ENCODE data around the gene TEX2. TPM values are rescaled to one million over a fixed set of nuclear protein-coding genes. Genes with fewer than 3 reads are reported as not detected.

TEX2 gene
- total and polyA plus RNA-seq, 9 of the 15 experiments (the other 6 are each of a cell fraction or from before 2014, with no cell fraction given), result 4.1 to 27.6 (median 19.3) TPM

- WGBS (ENCODE audit: insufficient coverage, low coverage, missing lambda C conversion rate), result 59% methylated on average over 6 of the region's 6 CpGs
- no peak overlapping the region for H3K9ac ChIP-seq (ENCODE audit: insufficient read depth in 1 of 2, low read depth in 2 of 2, low read length in 2 of 2)
- peaks cover 18% of the 10 kb centered on the region for H4K20me1 ChIP-seq (replicated peaks; ENCODE audit: control insufficient read depth, insufficient read depth, low read length)
- peaks cover 7% of the 10 kb centered on the region; the same call in 2 of the 3 replicates for H3K36me3 ChIP-seq (ENCODE audit: control insufficient read depth, insufficient read depth, low read length)
- TF ChIP-seq THRAP3 (IDR thresholded peaks at IDR 0.05; ENCODE audit: borderline replicate concordance) (no peak), POLR2G (IDR thresholded peaks at IDR 0.05; ENCODE audit: low read depth, low read length) (no peak), ZNF644 (tag; IDR thresholded peaks at IDR 0.05; ENCODE audit: low read depth) (no peak), ZNF398 (CRISPR knock-in tag; IDR thresholded peaks at IDR 0.05) (no peak), ELK1 (CRISPR knock-in tag; IDR thresholded peaks at IDR 0.05) (no peak), MXI1 (IDR thresholded peaks at IDR 0.05; ENCODE audit: low read depth, low read length) (no peak), RBM25 (IDR thresholded peaks at IDR 0.05; ENCODE audit: low read depth, low read length, severe bottlenecking) (no peak), MXD1 (CRISPR knock-in tag; IDR thresholded peaks at IDR 0.05; ENCODE audit: borderline replicate concordance, poor library complexity, severe bottlenecking) (no peak), STAT5A (IDR thresholded peaks at IDR 0.05; ENCODE audit: borderline replicate concordance, low read length) (no peak), TSHZ1 (CRISPR knock-in tag; IDR thresholded peaks at IDR 0.05) (no peak), ZNF316 (IDR thresholded peaks at IDR 0.05) (no peak), GTF2B (IDR thresholded peaks at IDR 0.05; ENCODE audit: extremely low read depth, insufficient read length) (no peak), HMGN3 (IDR thresholded peaks at IDR 0.05; ENCODE audit: borderline replicate concordance, extremely low read depth, insufficient read length, low read depth, low read length) (no peak), PHF21A (IDR thresholded peaks at IDR 0.05; ENCODE audit: borderline replicate concordance, low read depth) (no peak)
- no peak overlapping the region for H2AFZ ChIP-seq (ENCODE audit: low read depth, low read length)
- no peak for ATAC-seq
- no peaks in the 10 kb centered on the region for H3K27me3 ChIP-seq (ENCODE audit: control insufficient read depth in 2 of 2, insufficient read depth in 2 of 2, low read length in 2 of 2)
- H3K4me1 ChIP-seq (replicated peaks in 1 of 2; ENCODE audit: control insufficient read depth in 2 of 2, insufficient read depth in 2 of 2, low read length in 2 of 2), result peaks cover 15 to 37% of the 10 kb centered on the region in 2 experiments
- BruUV-seq (replicated peaks), result no TSS peak
- no peaks in the 10 kb centered on the region for H3K9me1 ChIP-seq (ENCODE audit: control insufficient read depth, insufficient read depth, low read length)
- intact Hi-C loops (cut with micrococcal nuclease) (no loop called here), in situ Hi-C loops (cut with MboI) (no loop called here)
- H3K4me3 ChIP-seq, result no peak overlapping the region
- FAIRE-seq, result no peak
- no peaks in the 10 kb centered on the region for H3K9me3 ChIP-seq (replicated peaks; ENCODE audit: control insufficient read depth, insufficient read depth, low read depth, low read length)
- ChIA-PET CTCF (ENCODE audit: low intra/inter-chr PET ratio) (no interaction called here), POLR2A (interaction anchor here (1.3 to 2.8 kb wide), 2 partner anchors 15 to 81 kb away, joined by 3 to 11 read pairs; no protein-coding TSS in a partner anchor)
- no peak for DNase-seq (ENCODE audit: extremely low read depth in 1 of 4, low spot score in 3 of 4)
- peaks cover 83% of the 10 kb centered on the region for H3K79me2 ChIP-seq (ENCODE audit: control insufficient read depth, insufficient read depth, low read length)
- H3K27ac ChIP-seq (ENCODE audit: extremely low read depth, low read depth, low read length), result no peak overlapping the region
- no peak overlapping the region for H3K4me2 ChIP-seq (ENCODE audit: insufficient read depth, low read length)
These were observed 28.1 kb downstream of the TEX2 start for GRCh38 chr17:64234961-64235360.
